H9 (cell line): ENCODE data around the gene CBLB. TPM values are rescaled to one million over a fixed set of nuclear protein-coding genes. Genes with fewer than 3 reads are reported as not detected.

Experiments
- DNase-seq: peaks from one replicate; pipeline ENCODE4 v3.0.0-alpha.2; 2017
- H2AFZ ChIP-seq: one replicate; pipeline ENCODE4 v1.6.1; 2013; ENCODE audit warnings: mild to moderate bottlenecking, low read length, control low read depth, moderate library complexity
- H2AK5ac ChIP-seq: 2 replicates; pipeline ENCODE4 v1.6.1; 2013; ENCODE audit warnings: low read length, control low read depth, mixed read lengths; ENCODE audit not compliant: insufficient read length
- H2BK120ac ChIP-seq: one replicate; pipeline ENCODE4 v1.6.1; 2013; ENCODE audit warnings: low read depth, mild to moderate bottlenecking, low read length, control low read depth, inconsistent platforms; ENCODE audit not compliant: poor library complexity, severe bottlenecking
- H2BK12ac ChIP-seq: 2 replicates; pipeline ENCODE4 v1.6.1; 2013; ENCODE audit warnings: low read length, control low read depth, mixed read lengths, low read depth; ENCODE audit not compliant: insufficient read length
- H2BK15ac ChIP-seq: 2 replicates; pipeline ENCODE4 v1.6.1; 2013; ENCODE audit warnings: low read depth, low read length, control low read depth
- H2BK20ac ChIP-seq: one replicate; pipeline ENCODE4 v1.6.1; 2013; ENCODE audit warnings: low read depth, mild to moderate bottlenecking, low read length, control low read depth, inconsistent platforms; ENCODE audit not compliant: poor library complexity, severe bottlenecking
- H2BK5ac ChIP-seq: 2 replicates; pipeline ENCODE4 v1.6.1; 2013; ENCODE audit warnings: low read length, control low read depth, mixed read lengths; ENCODE audit not compliant: insufficient read length
- H3K14ac ChIP-seq: 2 replicates; pipeline ENCODE4 v1.6.1; 2013; ENCODE audit warnings: low read length, control low read depth; ENCODE audit not compliant: insufficient read depth
- H3K18ac ChIP-seq: 2 replicates; pipeline ENCODE4 v1.6.1; 2013; ENCODE audit warnings: low read depth, mild to moderate bottlenecking, mixed read lengths, low read length, control low read depth; ENCODE audit not compliant: insufficient read length
- H3K23ac ChIP-seq: 2 replicates; pipeline ENCODE4 v1.6.1; 2013; ENCODE audit warnings: low read length, control low read depth, mixed read lengths, low read depth; ENCODE audit not compliant: insufficient read length
- H3K23me2 ChIP-seq: 2 replicates; pipeline ENCODE4 v1.6.1; 2013; ENCODE audit warnings: low read depth, mild to moderate bottlenecking, mixed read lengths, low read length, control low read depth; ENCODE audit not compliant: insufficient read length, poor library complexity, severe bottlenecking
- H3K27ac ChIP-seq: 2 replicates; pipeline ENCODE4 v1.5.1; 2013; ENCODE audit warnings: low read length, control low read depth, mixed read lengths, low read depth; ENCODE audit not compliant: insufficient read length
- H3K27me3 ChIP-seq: 2 replicates; pipeline ENCODE4 v1.6.1; 2013; ENCODE audit warnings: low read length, control low read depth, inconsistent platforms; ENCODE audit not compliant: insufficient read depth
- H3K4ac ChIP-seq: 2 replicates; pipeline ENCODE4 v1.6.1; 2013; ENCODE audit warnings: low read depth, mild to moderate bottlenecking, control low read depth, inconsistent platforms, low read length, moderate library complexity
- H3K4me1 ChIP-seq: 2 replicates; pipeline ENCODE4 v1.6.1; 2013; ENCODE audit warnings: low read length, control low read depth, inconsistent platforms; ENCODE audit not compliant: insufficient read depth
- H3K4me2 ChIP-seq: 2 replicates; pipeline ENCODE4 v1.6.1; 2013; ENCODE audit warnings: low read length, control low read depth, mixed read lengths; ENCODE audit not compliant: insufficient read length, insufficient read depth
- H3K56ac ChIP-seq: 2 replicates; pipeline ENCODE4 v1.6.1; 2013; ENCODE audit warnings: low read depth, mild to moderate bottlenecking, mixed read lengths, low read length, control low read depth; ENCODE audit not compliant: insufficient read length
- H3K79me1 ChIP-seq: 2 replicates; pipeline ENCODE4 v1.6.1; 2013; ENCODE audit warnings: low read depth, mild to moderate bottlenecking, moderate library complexity, low read length, control low read depth, inconsistent platforms; ENCODE audit not compliant: insufficient read depth, poor library complexity, severe bottlenecking
- H3K79me2 ChIP-seq: 2 replicates; pipeline ENCODE4 v1.6.1; 2013; ENCODE audit warnings: low read length, control low read depth, inconsistent platforms; ENCODE audit not compliant: insufficient read depth
- H3K9ac ChIP-seq: 2 replicates; pipeline ENCODE4 v1.6.1; 2013; ENCODE audit warnings: low read length, control low read depth, mixed read lengths; ENCODE audit not compliant: insufficient read length; ENCODE audit errors: extremely low read depth
- H3K9me3 ChIP-seq: one replicate; pipeline ENCODE4 v1.6.1; 2013; ENCODE audit warnings: low read depth, low read length, inconsistent platforms; ENCODE audit not compliant: control insufficient read depth
- H3T11ph ChIP-seq: one replicate; pipeline ENCODE4 v1.6.1; 2013; ENCODE audit warnings: mild to moderate bottlenecking, low read length, control low read depth, inconsistent platforms
- H4K20me1 ChIP-seq: one replicate; pipeline ENCODE4 v1.6.1; 2013; ENCODE audit not compliant: control insufficient read depth, insufficient read length, insufficient read depth
- H4K5ac ChIP-seq: 2 replicates; pipeline ENCODE4 v1.6.1; 2013; ENCODE audit warnings: low read depth, mild to moderate bottlenecking, mixed read lengths, low read length, control low read depth; ENCODE audit not compliant: insufficient read length
- H4K8ac ChIP-seq: replicated peaks from 2 replicates; pipeline ENCODE4 v1.6.1; 2013; ENCODE audit warnings: low read length, control low read depth, mixed read lengths, low read depth; ENCODE audit not compliant: insufficient read length
- H4K91ac ChIP-seq: 2 replicates; pipeline ENCODE4 v1.6.1; 2013; ENCODE audit warnings: low read depth, mild to moderate bottlenecking, moderate library complexity, mixed read lengths, low read length, control low read depth; ENCODE audit not compliant: insufficient read length
- H3K27ac Mint-ChIP-seq, 3 experiments: 2 replicates in 2 of 3; 3 replicates in 1 of 3; pipeline ENCODE4 v1.8.0; 2020 to 2021; ENCODE audit warnings: mixed read lengths in 3 of 3, mild to moderate bottlenecking in 1 of 3, moderate library complexity in 1 of 3
- H3K27me3 Mint-ChIP-seq: 2 replicates; pipeline ENCODE4 v1.8.0; 2021; ENCODE audit warnings: low read depth, mild to moderate bottlenecking, moderate library complexity, mixed read lengths
- H3K36me3 Mint-ChIP-seq, 3 experiments: 2 replicates in 2 of 3; 3 replicates in 1 of 3; pipeline ENCODE4 v1.8.0; 2020 to 2021; ENCODE audit warnings: low read depth in 3 of 3, mixed read lengths in 3 of 3; ENCODE audit not compliant: insufficient read depth in 1 of 3
- H3K4me1 Mint-ChIP-seq, 2 experiments: 2 replicates each; pipeline ENCODE4 v1.8.0; 2020; ENCODE audit warnings: mixed read lengths in 2 of 2
- H3K4me3 Mint-ChIP-seq, 2 experiments: 2 replicates in 1 of 2; 3 replicates in 1 of 2; pipeline ENCODE4 v1.8.0; 2020 to 2021; ENCODE audit warnings: mild to moderate bottlenecking in 2 of 2, mixed read lengths in 2 of 2, moderate library complexity in 1 of 2
- H3K9me3 Mint-ChIP-seq, 2 experiments: 2 replicates in 1 of 2; 3 replicates in 1 of 2; pipeline ENCODE4 v1.8.0; 2020; ENCODE audit warnings: mild to moderate bottlenecking in 2 of 2, mixed read lengths in 2 of 2, moderate library complexity in 1 of 2
- CTCF ChIP-seq: fragments of 200-600 bp; sonication (generic); conservative IDR thresholded peaks from 3 replicates; pipeline ENCODE4 v1.8.0; 2021; ENCODE audit warnings: antibody characterized with exemption, mild to moderate bottlenecking
- WGBS: extraction: QIAGEN DNeasy Blood & Tissue Kit; methylation state at CpG from one replicate; pipeline ENCODE4 v1.1.7; 2013; ENCODE audit warnings: missing lambda C conversion rate, low lambda C conversion rate, mixed read lengths; ENCODE audit not compliant: insufficient read length; ENCODE audit errors: extremely low coverage; 5-methylcytosine and 5-hydroxymethylcytosine counted together
- total RNA-seq: library from RNA; stranded (reverse); gene quantifications from 2 replicates; pipeline ENCODE4 v1.2.1, GENCODE V29; 2021

The CBLB gene
- total RNA-seq, 1 experiment from 2014 or later = 25.7 TPM

- H3K79me1 ChIP-seq = no peaks in the 10 kb centered on the region
- H3K56ac ChIP-seq = no peak overlapping the region
- Mint-ChIP-seq H3K27me3 (no peaks in the 10 kb centered on the region), H3K9me3 (no peaks in the 10 kb centered on the region), H3K4me1 (peaks cover 2 to 3% of the 10 kb centered on the region in 2 experiments; a peak in 2 of 4 replicates), H3K27ac (no peak overlapping the region), H3K4me3 (no peak overlapping the region), H3K36me3 (peaks cover 1 to 23% (median 15%) of the 10 kb centered on the region in 3 experiments; a peak in 6 of 7 replicates)
- TF ChIP-seq CTCF = no peak
- no peak overlapping the region for H3K4ac ChIP-seq
- no CpG with 5 or more reads among the region's 1 CpG for WGBS
- H3K14ac ChIP-seq = no peak overlapping the region
- H2AK5ac ChIP-seq = no peak overlapping the region
- H3K18ac ChIP-seq = no peak overlapping the region
- H3K9me3 ChIP-seq = no peaks in the 10 kb centered on the region
- H3K27ac ChIP-seq = no peak overlapping the region
- H3K23me2 ChIP-seq = no peaks in the 10 kb centered on the region
- H4K91ac ChIP-seq = no peak overlapping the region
- H2BK12ac ChIP-seq = no peak overlapping the region
- H4K8ac ChIP-seq = no peak overlapping the region
- no peak overlapping the region for H2AFZ ChIP-seq
- no peak overlapping the region for H2BK5ac ChIP-seq
- no peak overlapping the region for H3K4me2 ChIP-seq
- no peak overlapping the region for H2BK15ac ChIP-seq
- no peak overlapping the region for H3K9ac ChIP-seq
- H4K20me1 ChIP-seq = no peaks in the 10 kb centered on the region
- H3K79me2 ChIP-seq = no peaks in the 10 kb centered on the region; the same call in 1 of the 2 replicates
- no peak overlapping the region for H2BK20ac ChIP-seq
- no peak for DNase-seq
- no peak overlapping the region for H2BK120ac ChIP-seq
- no peak overlapping the region for H4K5ac ChIP-seq
- no peaks in the 10 kb centered on the region for H3K4me1 ChIP-seq
- H3T11ph ChIP-seq = no peak overlapping the region
- H3K23ac ChIP-seq = no peak overlapping the region
- no peaks in the 10 kb centered on the region for H3K27me3 ChIP-seq
Observed at GRCh38 chr3:105860641-105861040, 8.2 kb downstream of the CBLB start.
